Measurements from ENCODE around the gene ALKBH4. TPM values are rescaled to one million over a fixed set of nuclear protein-coding genes. Genes with fewer than 3 reads are reported as not detected.
A peak's percentile ranks its signal among the peaks of the same experiment; 100 is the strongest.
"Not testable (repeated sequence)": the region's sequence is repeated elsewhere in the genome, so short reads cannot be mapped to it uniquely, and the experiment has no call there.

ALKBH4 gene
- polyA plus RNA-seq, 1 of the 3 experiments (the other 2 are of a cell fraction): 18.1 TPM

DNA sequence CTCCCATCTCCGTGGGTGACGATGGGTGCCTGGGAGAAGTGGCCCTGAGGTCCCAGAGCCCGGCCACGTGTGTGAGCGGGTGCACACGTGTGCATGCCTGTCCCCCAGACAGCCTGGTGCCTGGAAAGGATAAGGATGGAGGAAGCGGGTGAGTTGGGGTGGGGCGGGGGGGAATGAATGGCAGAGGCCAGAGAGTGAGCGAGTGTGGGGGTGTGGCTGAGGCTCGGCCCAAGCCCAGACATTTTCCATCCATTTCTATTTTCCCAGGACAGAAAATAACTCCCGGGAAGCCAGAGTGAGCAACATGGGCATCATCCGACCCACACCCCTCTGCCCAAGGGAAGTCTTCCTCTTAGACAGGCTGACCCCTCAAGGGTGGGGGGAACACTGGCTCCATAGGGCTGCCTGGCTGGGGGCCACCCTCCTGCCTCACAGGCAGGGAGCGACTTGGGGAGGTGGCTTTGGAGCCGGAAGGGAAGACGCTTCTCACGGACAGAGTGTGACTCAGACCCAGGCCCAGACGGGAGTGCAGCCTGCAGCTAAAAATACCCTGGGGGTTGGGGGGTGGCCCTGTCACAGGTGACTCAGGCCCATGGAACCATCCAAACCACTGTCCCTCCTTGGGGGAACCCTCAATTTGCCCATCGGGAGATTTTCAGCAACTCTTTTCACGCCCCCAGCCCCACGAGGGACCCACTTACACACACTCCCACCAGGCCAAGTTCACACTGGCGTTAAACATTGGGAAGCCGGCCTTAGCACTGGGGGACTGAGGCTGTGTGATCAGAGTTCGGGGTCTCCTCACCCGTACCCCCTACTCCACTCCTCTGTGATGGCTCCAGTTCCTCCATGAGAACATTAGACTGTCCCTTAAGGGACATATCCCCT is 40.9 kb upstream of the ALKBH4 start:
- Histone ChIP-seq H3K27ac (ENCODE audit: low read depth in 2 of 2, low read length in 1 of 2) (peak overlapping the region in 1 of 2 experiments; percentile 69; a peak in 2 of 4 replicates), H3K9ac (peak overlapping the region; percentile 51; the same call in 1 of the 2 replicates)
- H3K4me1 ChIP-seq (ENCODE audit: control insufficient read depth in 1 of 2, insufficient read depth in 2 of 2, low read depth in 1 of 2, low read length in 1 of 2); H3K27me3 ChIP-seq (ENCODE audit: insufficient read depth); H3K36me3 ChIP-seq (replicated peaks in 1 of 2; ENCODE audit: control insufficient read depth in 1 of 2, insufficient read depth in 2 of 2, low read length in 1 of 2); H3K79me2 ChIP-seq (ENCODE audit: insufficient read depth); H3K4me3 ChIP-seq (ENCODE audit: low read depth in 2 of 2, low read length in 1 of 2); CTCF ChIA-PET; H2AFZ ChIP-seq (ENCODE audit: low read depth); H3K9me2 ChIP-seq; H4K20me1 ChIP-seq (ENCODE audit: insufficient read depth); H3K9me3 ChIP-seq; DNase-seq; POLR2A ChIA-PET; H3K4me2 ChIP-seq; H3F3A ChIP-seq (replicated peaks; ENCODE audit: insufficient read depth): not testable (repeated sequence)
- WGBS (ENCODE audit: low lambda C conversion rate): 55% methylated on average over 5 of the region's 24 CpGs

DNA sequence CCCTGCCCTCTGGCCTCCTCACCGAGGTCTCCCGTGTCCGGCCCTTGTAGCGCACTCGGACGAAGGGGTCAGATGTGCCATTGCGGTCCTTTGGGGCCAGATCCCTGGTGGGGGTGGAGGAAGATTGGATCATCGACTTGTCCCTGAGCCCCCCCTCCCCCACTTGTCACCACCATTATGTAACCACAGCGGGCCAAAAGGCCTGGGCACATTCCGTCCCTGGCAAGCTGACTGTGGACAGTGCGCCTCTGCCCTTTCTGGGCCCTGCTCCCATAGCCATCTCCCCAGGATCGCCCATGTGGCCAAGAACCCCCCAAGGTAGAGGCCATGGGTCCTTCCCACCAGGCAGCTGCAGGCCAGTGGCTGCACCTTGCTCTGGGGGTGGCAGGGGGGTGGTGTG is 38.5 kb upstream of the ALKBH4 start:
- CTCF ChIA-PET; H3K36me3 ChIP-seq (replicated peaks in 1 of 2; ENCODE audit: control insufficient read depth in 1 of 2, insufficient read depth in 2 of 2, low read length in 1 of 2): not testable (repeated sequence)

DNA sequence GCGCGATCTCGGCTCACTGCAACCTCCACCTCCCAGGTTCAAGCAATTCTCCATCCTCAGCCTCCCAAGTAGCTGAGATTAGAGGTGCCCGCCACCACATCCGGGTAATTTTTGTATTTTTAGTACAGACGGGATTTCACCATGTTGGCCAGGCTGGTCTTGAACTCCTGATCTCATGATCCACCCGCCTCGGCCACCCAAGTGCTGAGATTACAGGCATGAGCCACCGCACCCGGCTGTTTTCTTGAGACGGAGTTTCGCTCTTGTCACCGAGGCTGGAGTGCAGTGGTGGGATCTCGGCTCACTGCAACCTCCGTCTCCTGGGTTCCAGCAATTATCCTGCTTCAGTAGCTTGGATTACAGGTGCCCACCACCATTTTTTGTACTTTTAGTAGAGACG is 33.7 kb upstream of the ALKBH4 start:
- H2AFZ ChIP-seq (ENCODE audit: low read depth); H4K20me1 ChIP-seq (ENCODE audit: insufficient read depth); H3K79me2 ChIP-seq (ENCODE audit: insufficient read depth); H3K4me2 ChIP-seq; CTCF ChIA-PET; H3F3A ChIP-seq (replicated peaks; ENCODE audit: insufficient read depth); DNase-seq; H3K9me3 ChIP-seq; H3K27ac ChIP-seq (ENCODE audit: low read depth in 2 of 2, low read length in 1 of 2); POLR2A ChIA-PET; H3K4me1 ChIP-seq (ENCODE audit: control insufficient read depth in 1 of 2, insufficient read depth in 2 of 2, low read depth in 1 of 2, low read length in 1 of 2); H3K36me3 ChIP-seq (replicated peaks in 1 of 2; ENCODE audit: control insufficient read depth in 1 of 2, insufficient read depth in 2 of 2, low read length in 1 of 2); H3K4me3 ChIP-seq (ENCODE audit: low read depth in 2 of 2, low read length in 1 of 2); H3K9ac ChIP-seq; H3K9me2 ChIP-seq; H3K27me3 ChIP-seq (ENCODE audit: insufficient read depth): not testable (repeated sequence)
- WGBS (ENCODE audit: low lambda C conversion rate): 95% methylated on average over 11 of the region's 16 CpGs

More for the DNA sequence above, 38.5 kb upstream of the ALKBH4 start:
- H3K79me2 ChIP-seq (ENCODE audit: insufficient read depth); H3K4me1 ChIP-seq (ENCODE audit: control insufficient read depth in 1 of 2, insufficient read depth in 2 of 2, low read depth in 1 of 2, low read length in 1 of 2); H3F3A ChIP-seq (replicated peaks; ENCODE audit: insufficient read depth); POLR2A ChIA-PET; H3K27me3 ChIP-seq (ENCODE audit: insufficient read depth); DNase-seq; H3K4me3 ChIP-seq (ENCODE audit: low read depth in 2 of 2, low read length in 1 of 2); H3K9ac ChIP-seq; H3K9me3 ChIP-seq; H2AFZ ChIP-seq (ENCODE audit: low read depth); H4K20me1 ChIP-seq (ENCODE audit: insufficient read depth); H3K9me2 ChIP-seq; H3K27ac ChIP-seq (ENCODE audit: low read depth in 2 of 2, low read length in 1 of 2); H3K4me2 ChIP-seq: not testable (repeated sequence)
- WGBS (ENCODE audit: low lambda C conversion rate): no CpG with 5 or more reads among the region's 12 CpGs

DNA sequence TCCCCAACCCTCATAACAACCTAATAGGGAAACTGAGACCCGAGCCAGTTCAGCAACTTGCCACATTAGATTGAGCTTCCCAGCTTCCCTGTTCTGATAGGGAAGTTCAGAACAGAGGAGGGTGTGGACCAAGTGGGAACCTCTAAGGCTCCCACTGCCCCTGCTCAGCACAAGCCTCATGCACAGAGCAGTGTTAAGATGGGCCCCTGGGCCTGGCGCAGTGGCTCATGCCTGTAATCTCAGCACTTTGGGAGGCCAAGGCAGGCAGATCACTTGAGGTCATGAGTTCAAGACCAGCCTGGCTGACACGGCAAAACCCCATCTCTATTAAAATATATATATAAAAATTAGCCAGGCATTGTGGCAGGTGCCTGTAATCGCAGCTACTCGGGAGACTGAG is 32.6 kb upstream of the ALKBH4 start:
- H4K20me1 ChIP-seq (ENCODE audit: insufficient read depth); H3K9ac ChIP-seq; H3K4me3 ChIP-seq (ENCODE audit: low read depth in 2 of 2, low read length in 1 of 2); CTCF ChIA-PET; H3K27me3 ChIP-seq (ENCODE audit: insufficient read depth); H2AFZ ChIP-seq (ENCODE audit: low read depth); POLR2A ChIA-PET; H3K4me1 ChIP-seq (ENCODE audit: control insufficient read depth in 1 of 2, insufficient read depth in 2 of 2, low read depth in 1 of 2, low read length in 1 of 2); DNase-seq; H3K9me3 ChIP-seq; H3F3A ChIP-seq (replicated peaks; ENCODE audit: insufficient read depth); H3K36me3 ChIP-seq (replicated peaks in 1 of 2; ENCODE audit: control insufficient read depth in 1 of 2, insufficient read depth in 2 of 2, low read length in 1 of 2); H3K79me2 ChIP-seq (ENCODE audit: insufficient read depth); H3K9me2 ChIP-seq; H3K4me2 ChIP-seq; H3K27ac ChIP-seq (ENCODE audit: low read depth in 2 of 2, low read length in 1 of 2): not testable (repeated sequence)
- 100% methylated on average over 1 of the region's 5 CpGs for WGBS (ENCODE audit: low lambda C conversion rate)

DNA sequence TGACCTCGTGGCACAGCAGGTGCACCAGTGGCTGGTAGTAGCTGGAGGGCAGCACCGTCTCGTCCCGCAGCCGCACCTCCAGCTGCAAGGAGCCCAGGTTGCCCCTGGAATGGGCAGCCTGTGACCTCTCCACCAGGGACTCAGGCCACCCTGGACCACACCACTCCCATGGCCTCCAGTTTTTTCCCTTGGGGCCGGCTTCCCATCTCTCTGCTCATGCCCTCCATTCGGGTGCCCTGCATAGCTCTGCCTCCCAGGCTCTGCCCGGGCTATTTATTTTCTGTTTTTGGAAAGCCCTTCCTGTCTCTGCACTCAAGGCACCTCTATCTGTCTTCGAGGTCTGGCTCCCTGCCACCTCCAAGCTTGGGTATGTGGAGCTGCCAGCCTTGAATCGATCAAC is 32.2 kb upstream of the ALKBH4 start:
- WGBS (ENCODE audit: low lambda C conversion rate): 57% methylated on average over 3 of the region's 10 CpGs
- H3K36me3 ChIP-seq (replicated peaks in 1 of 2; ENCODE audit: control insufficient read depth in 1 of 2, insufficient read depth in 2 of 2, low read length in 1 of 2); H3K4me2 ChIP-seq; H3K27ac ChIP-seq (ENCODE audit: low read depth in 2 of 2, low read length in 1 of 2); H3K4me3 ChIP-seq (ENCODE audit: low read depth in 2 of 2, low read length in 1 of 2); H3K9me3 ChIP-seq; H3K4me1 ChIP-seq (ENCODE audit: control insufficient read depth in 1 of 2, insufficient read depth in 2 of 2, low read depth in 1 of 2, low read length in 1 of 2); H2AFZ ChIP-seq (ENCODE audit: low read depth); DNase-seq; CTCF ChIA-PET; H3F3A ChIP-seq (replicated peaks; ENCODE audit: insufficient read depth); H4K20me1 ChIP-seq (ENCODE audit: insufficient read depth); H3K9me2 ChIP-seq; POLR2A ChIA-PET; H3K9ac ChIP-seq; H3K27me3 ChIP-seq (ENCODE audit: insufficient read depth); H3K79me2 ChIP-seq (ENCODE audit: insufficient read depth): not testable (repeated sequence)

DNA sequence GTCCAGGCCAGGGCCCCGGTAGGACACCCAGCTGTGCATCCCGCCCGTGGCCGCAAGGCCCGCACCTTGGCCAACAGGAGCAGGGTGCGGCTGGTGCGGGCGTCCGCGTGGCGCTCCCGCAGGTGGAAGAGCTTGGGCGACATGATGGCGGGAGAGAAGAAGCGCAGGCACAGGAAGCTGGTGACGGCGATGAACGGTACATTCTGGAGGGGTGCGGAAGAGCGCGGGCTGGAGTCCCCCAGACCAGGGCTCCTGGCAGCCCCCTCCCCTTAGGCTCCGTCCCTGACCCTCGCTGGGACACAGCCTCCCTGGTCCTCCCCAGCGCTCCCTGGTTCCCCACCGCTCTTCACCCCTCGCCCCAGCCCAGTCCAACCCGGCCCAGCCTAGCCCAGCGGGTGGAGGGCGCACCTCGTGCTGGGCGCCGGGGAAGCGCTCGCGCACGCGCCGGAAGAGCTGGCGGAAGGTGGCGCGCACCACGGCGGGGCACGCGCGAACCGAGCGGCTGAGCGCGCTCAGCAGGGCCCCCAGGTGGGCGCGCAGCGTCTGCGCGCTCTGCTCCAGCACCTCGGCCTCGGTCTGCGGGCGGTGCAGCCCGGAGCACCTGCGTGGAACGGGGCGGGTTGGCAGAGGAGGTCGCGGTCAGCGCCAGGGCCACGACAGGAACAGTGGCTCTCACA is 29.9 kb upstream of the ALKBH4 start:
- H3K9me2 ChIP-seq; CTCF ChIA-PET; H3K36me3 ChIP-seq (replicated peaks in 1 of 2; ENCODE audit: control insufficient read depth in 1 of 2, insufficient read depth in 2 of 2, low read length in 1 of 2); POLR2A ChIA-PET; H4K20me1 ChIP-seq (ENCODE audit: insufficient read depth); DNase-seq; H2AFZ ChIP-seq (ENCODE audit: low read depth); H3K4me3 ChIP-seq (ENCODE audit: low read depth in 2 of 2, low read length in 1 of 2); H3K9me3 ChIP-seq; H3K27ac ChIP-seq (ENCODE audit: low read depth in 2 of 2, low read length in 1 of 2); H3F3A ChIP-seq (replicated peaks; ENCODE audit: insufficient read depth); H3K79me2 ChIP-seq (ENCODE audit: insufficient read depth); H3K4me1 ChIP-seq (ENCODE audit: control insufficient read depth in 1 of 2, insufficient read depth in 2 of 2, low read depth in 1 of 2, low read length in 1 of 2); H3K4me2 ChIP-seq; H3K9ac ChIP-seq; H3K27me3 ChIP-seq (ENCODE audit: insufficient read depth): not testable (repeated sequence)
- no CpG with 5 or more reads among the region's 67 CpGs for WGBS (ENCODE audit: low lambda C conversion rate)

Measured in SK-N-SH (cell line).